ENCODE data around the gene PARN.
A peak's percentile ranks its signal among the peaks of the same experiment; 100 is the strongest.

PARN gene

DNA sequence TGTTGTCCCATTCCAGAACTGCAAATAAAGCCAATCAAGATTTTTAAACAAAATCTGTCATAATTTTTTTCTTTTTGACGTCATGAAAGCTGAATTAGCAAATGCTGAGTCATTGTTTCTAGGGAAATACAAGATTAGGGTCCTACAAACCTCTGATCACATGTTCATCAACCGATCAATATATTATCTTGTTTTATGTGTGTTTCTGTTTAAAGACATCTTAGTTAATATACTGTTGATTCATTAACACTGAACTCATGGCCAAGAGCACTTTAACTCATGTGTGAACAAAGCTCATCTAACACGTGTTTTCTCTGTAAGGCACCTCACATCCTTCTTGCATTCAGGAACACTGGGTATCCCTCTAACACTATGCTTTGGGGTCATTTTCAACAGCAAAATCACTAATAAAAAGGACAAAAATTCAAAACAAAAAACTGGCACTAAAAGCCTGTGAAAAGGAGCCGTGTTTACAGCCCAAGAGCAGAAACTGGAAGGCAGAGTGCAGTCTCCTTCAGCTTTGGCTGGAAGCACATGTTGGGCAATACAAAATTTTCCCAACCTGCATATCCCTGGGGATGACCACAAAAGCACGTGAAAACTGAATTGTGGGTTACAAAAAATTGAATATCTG, 102.5 kb downstream of the PARN start:
- no peak for DNase-seq

DNA sequence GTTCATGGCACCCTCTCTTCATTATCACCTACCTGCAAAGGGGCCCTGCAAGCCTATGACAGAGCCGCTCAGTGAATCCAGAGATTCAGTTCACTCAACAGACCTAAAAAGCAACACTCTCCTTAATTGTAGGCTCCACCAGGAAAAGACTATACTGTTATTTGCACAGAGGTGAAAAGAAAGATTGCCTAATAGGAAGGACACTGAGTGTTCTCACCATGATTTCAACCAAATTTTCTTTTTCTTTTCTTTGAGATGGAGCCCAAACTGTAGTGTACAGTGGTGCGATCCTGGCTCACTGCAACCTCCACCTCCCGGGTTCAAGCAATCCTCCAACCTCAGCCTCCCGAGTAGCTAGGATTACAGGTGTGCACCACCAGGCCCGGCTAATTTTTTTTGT, 104.5 kb downstream of the PARN start:
- no peak for DNase-seq

DNA sequence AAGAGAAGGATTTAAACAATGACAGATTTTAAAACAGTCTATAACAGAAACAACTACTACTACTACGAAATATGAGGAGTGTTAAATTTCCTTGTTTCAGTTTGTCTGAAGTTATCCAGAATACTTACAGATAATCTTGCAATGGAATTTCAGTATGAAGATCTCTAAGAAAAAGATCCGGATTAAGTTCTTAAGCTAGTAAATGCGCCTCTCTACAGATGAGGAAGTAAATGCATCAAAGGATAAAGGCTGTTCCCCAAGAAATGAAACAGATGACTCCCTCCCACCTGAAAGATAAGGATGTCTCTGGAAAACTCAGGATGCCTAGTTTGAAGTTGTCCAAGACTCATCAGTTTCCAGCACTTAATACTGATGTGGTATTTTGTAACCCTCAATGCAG, 105.1 kb downstream of the PARN start:
- no peak for DNase-seq

- no peak for DNase-seq
Measured at GRCh38 chr16:14523632-14524031, 106.4 kb downstream of the PARN start.

- DNase-seq: no peak
Measured at GRCh38 chr16:14522671-14523070, 107.4 kb downstream of the PARN start.

- no peak for DNase-seq
Measured at GRCh38 chr16:14520753-14521152, 109.3 kb downstream of the PARN start.

DNA sequence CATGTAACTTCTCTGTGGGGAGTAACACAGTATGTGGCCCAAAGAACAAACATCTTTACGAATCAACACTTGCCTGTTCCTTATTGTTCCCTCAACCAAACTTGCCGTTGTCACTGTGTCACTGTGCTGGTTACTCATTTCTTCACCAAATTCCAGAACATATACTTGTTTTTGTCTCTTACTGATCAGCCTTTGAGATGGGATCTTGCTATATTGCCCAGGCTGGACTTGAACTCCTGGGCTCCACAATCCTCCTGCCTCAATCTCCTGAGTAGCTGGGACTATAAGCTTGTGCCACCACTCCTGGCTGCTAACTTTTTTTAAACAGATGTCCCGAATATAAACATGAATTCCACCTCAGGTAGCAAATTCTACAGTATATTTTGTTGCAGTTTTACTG, 115.1 kb downstream of the PARN start:
- no peak for DNase-seq

DNA sequence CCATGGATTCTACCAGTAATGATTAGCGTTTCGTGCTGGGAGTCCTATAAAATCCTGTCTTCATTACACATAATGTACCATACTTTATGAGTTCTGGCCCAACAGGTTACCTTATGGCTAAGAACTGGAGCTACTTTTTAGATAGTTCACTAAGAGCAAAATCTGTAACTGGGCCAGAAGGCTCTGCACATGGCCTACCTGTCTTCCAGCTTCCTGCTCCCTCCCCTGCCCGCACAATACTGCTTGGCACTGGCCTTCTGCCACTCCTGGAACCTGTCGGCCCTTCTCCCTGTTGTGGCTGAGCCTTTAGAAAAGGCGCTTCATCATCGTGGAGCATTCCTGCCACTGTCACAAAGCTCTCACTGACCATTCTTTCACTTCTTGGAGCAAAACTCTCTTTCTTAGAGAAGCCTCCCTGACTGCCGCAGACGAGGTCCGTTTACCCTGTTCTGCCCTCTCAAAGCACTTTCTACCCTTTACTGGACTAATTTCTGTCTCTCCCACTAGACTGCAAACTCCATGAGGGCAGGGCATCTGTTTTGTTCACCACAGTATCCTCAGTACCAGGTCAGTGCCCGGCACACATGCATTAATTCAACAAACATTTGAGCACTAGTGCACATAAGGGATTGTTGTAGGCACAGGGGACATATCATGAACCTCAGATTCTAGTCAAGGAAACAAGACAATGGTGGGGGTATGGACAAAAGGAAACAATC, 116.5 kb downstream of the PARN start:
- DNase-seq: no peak

- no peak for DNase-seq
Measured at GRCh38 chr16:14511800-14512135, 118.3 kb downstream of the PARN start.

DNA sequence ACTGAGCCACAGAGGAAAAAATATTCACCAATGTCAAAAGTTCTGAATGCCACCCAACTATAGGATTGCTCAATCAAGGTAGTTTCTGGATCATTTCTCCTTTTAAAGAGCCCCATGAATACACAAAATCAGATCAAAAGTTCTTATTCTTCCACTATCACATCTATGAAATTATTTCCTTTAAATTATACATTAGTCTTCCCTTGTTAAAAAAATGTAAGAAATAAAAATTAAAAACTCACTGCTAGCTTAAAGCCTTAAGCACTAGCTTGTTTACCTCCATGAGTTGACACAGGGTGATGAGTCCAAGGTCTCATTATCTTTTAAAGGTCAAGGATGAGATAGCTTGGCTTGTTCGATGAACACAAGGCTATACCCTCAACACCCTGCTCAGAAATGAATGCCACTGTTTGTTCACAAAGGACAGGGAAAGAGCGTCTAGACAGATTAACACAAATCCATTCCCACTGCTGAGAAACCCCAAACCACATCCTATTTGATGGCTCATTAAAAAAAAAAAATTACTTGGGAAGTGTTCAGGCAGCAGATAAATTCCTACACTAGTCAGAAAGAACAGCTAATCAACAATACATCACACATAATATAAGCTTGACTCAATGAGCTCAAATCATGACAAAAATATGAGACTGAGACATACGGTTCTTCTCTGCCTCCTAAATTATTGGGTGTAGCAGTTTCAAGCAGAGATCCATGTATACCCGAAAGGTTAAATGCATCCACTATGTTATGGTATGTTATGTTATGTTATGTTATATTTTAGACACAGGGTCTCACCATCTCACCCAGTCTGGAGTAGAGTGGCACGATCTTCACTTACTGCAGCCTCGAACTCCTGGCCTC, 118.9 kb downstream of the PARN start:
- no peak for DNase-seq

DNA sequence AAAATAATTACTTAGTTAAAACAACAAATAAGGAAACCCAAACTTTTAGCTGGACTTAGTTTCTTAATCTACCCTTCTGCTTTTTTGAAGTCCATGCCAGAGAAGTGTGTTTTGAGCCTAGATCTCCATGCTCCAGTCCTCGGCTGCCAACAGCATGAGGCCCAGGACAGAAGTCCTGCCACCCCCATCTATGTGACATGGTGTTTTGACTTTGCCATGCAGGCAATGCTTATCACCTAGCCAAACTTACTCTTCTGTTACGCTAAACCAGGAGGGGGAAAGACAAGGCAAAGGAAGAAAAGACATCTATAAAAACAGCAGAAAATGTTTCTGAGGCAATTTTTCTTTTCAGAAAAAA, 119.5 kb downstream of the PARN start:
- DNase-seq: no peak

- no peak for DNase-seq
Measured at GRCh38 chr16:14509675-14510132, 120.4 kb downstream of the PARN start.

GRCh38 chr16:14509055-14509454, 121.0 kb downstream of the PARN start:
- no peak for DNase-seq

- no peak for DNase-seq
Measured at GRCh38 chr16:14505846-14506245, 124.2 kb downstream of the PARN start.

- DNase-seq: no peak
Measured at GRCh38 chr16:14502932-14503741, 126.9 kb downstream of the PARN start.

GRCh38 chr16:14502256-14502875, 127.7 kb downstream of the PARN start:
- no peak for DNase-seq

DNA sequence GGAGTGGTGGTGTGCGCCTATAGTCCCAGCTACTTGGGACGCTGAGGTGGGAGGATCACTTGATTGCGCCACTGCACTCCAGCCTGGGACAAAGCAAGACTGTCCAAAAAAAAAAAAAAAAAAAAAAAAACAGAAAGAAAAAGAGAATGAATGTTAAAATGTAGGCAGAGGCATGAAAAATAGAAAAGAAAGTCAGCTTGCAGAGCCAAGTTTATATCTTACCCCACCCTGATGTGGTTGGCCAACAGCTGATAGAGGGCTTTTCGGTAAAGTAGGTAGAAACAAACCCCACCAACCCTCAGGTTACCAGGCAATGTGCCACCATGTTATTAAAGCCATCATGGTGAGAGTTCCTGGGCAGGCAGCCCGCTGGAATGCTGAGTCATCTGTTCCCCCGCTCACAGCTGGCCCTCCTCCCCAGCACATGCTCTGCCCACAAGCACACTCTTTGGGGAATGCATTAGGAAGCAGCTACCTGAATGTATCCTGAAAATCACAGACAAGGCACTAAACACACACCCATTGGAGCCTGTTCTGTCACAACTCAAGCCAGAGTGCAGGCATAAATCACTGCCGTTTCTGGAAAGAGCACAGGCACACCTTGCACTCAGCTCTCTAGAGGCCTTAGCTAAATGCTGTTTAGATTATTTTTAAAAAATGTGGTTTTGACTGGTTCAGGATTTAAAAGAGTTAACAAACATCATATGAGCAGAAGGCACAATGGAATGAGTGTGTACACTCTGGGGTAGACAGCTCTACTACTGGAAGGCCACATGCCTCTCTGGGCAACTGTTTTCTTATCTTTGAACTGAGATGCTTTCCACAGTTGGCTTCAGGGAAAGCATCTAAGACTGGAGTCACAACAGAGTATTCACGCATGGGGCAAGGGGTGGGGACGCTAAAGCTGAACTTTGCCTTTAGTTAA, 128.5 kb downstream of the PARN start:
- DNase-seq: peak; percentile 77 to 80

- no peak for DNase-seq
Measured at GRCh38 chr16:14500791-14501190, 129.3 kb downstream of the PARN start.

DNA sequence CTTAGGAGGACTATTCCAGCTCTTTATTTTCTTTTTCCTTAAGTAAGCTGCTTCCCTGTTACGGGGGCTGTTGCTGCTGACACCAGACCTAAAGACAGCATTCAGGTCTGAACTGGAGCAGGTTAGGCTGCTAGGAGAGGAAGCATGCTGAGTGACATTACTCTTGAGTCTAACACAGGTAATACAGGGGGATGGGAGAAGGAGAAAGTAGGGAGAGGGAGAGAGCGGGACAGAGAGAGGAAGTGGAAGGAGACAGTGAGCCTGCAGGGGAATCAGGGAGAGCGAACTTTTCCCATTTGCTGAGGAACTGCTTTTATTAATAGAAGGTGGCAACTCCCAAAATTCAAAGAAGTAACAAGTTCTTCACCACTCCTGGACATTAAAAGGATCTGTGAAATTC, 130.9 kb downstream of the PARN start:
- no peak for DNase-seq

- no peak for DNase-seq
Measured at GRCh38 chr16:14497245-14498082, 132.6 kb downstream of the PARN start.

GRCh38 chr16:14496786-14497185, 133.3 kb downstream of the PARN start:
- DNase-seq: no peak

Data from SHP77 (cell line).